Measurements from ENCODE around the gene IGF1R. TPM values are rescaled to one million over a fixed set of nuclear protein-coding genes. Genes with fewer than 3 reads are reported as not detected.

Gene IGF1R
- total RNA-seq, 2 donors from 2014 or later = 115 to 119 TPM

DNA sequence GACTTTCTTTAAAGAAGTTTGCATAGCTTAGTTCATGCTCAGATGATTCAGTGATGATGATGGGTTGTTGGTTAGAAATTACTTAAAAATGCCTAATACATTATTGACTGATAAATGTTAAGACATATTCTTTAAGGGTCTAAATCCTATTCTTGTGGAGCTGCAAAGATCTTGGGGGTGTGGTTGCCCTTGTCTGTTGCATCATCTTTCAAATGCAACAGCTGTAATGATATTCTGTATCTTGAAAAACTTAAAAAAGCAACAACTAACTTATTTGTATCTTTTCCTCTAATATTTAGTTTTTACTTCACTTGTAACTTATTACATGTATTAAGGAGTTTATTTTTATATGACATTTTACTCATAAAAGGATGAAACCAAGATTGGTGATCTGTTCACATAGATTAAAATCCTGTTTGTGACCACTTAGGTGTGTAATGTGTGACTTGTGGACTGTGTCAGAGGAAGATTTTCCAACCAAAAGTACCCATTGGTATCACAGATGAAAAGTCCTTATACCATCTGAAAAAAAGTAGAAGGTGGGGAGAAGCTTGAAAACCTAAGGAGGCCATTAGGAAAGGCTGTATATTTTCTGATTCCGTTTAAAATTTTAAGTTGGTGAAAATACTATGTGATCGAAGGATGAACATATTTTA, 142.8 kb downstream of the IGF1R start:
- Mint-ChIP-seq H3K4me3 (no peak overlapping the region), H3K36me3 (ENCODE audit: low read depth) (no peaks in the 10 kb centered on the region), H3K9me3 (no peaks in the 10 kb centered on the region), H3K4me1 (peaks cover 96% of the 10 kb centered on the region), H3K27ac (no peak overlapping the region), H3K27me3 (ENCODE audit: insufficient read depth) (no peaks in the 10 kb centered on the region)
- no peak overlapping the region for H3K27ac ChIP-seq (ENCODE audit: low read depth, low read length)
- TF ChIP-seq, protein P1, sequence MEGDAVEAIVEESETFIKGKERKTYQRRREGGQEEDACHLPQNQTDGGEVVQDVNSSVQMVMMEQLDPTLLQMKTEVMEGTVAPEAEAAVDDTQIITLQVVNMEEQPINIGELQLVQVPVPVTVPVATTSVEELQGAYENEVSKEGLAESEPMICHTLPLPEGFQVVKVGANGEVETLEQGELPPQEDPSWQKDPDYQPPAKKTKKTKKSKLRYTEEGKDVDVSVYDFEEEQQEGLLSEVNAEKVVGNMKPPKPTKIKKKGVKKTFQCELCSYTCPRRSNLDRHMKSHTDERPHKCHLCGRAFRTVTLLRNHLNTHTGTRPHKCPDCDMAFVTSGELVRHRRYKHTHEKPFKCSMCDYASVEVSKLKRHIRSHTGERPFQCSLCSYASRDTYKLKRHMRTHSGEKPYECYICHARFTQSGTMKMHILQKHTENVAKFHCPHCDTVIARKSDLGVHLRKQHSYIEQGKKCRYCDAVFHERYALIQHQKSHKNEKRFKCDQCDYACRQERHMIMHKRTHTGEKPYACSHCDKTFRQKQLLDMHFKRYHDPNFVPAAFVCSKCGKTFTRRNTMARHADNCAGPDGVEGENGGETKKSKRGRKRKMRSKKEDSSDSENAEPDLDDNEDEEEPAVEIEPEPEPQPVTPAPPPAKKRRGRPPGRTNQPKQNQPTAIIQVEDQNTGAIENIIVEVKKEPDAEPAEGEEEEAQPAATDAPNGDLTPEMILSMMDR (conservative IDR thresholded peaks at IDR 0.05) = no peak
- no peak for DNase-seq
- WGBS, 2 experiments (ENCODE audit: insufficient coverage in 1 of 2, insufficient read length in 1 of 2) = 92 to 100% methylated on average over 2 of the region's 2 CpGs
- H3K9me3 ChIP-seq (ENCODE audit: control insufficient read depth, low read length) = no peaks in the 10 kb centered on the region
- no peak overlapping the region for H3K4me3 ChIP-seq (ENCODE audit: low read length)
- H3K4me1 ChIP-seq (ENCODE audit: control insufficient read depth, insufficient read depth, low read length) = peaks cover 45% of the 10 kb centered on the region
- H3K9ac ChIP-seq (ENCODE audit: extremely low read depth, low read length, poor library complexity, severe bottlenecking) = no peak overlapping the region
- H3K36me3 ChIP-seq (ENCODE audit: control insufficient read depth, insufficient read depth, low read length) = no peaks in the 10 kb centered on the region
- no peaks in the 10 kb centered on the region for H3K27me3 ChIP-seq (ENCODE audit: control insufficient read depth, insufficient read depth, low read length, poor library complexity, severe bottlenecking)

GRCh38 chr15:98792117-98792516, 143.8 kb downstream of the IGF1R start:
- no peak overlapping the region for H3K27ac Mint-ChIP-seq
- H3K36me3 ChIP-seq (ENCODE audit: control insufficient read depth, insufficient read depth, low read length) = no peaks in the 10 kb centered on the region
- no peaks in the 10 kb centered on the region for H3K9me3 ChIP-seq (ENCODE audit: control insufficient read depth, low read length)
- H3K36me3 Mint-ChIP-seq (ENCODE audit: low read depth) = no peaks in the 10 kb centered on the region
- H3K4me1 Mint-ChIP-seq = peaks cover 96% of the 10 kb centered on the region
- TF ChIP-seq, protein P1 (conservative IDR thresholded peaks at IDR 0.05) = no peak
- H3K4me3 Mint-ChIP-seq = no peak overlapping the region
- H3K27me3 ChIP-seq (ENCODE audit: control insufficient read depth, insufficient read depth, low read length, poor library complexity, severe bottlenecking) = no peaks in the 10 kb centered on the region
- no peak for DNase-seq
- peaks cover 49% of the 10 kb centered on the region for H3K4me1 ChIP-seq (ENCODE audit: control insufficient read depth, insufficient read depth, low read length)
- no peak overlapping the region for H3K9ac ChIP-seq (ENCODE audit: extremely low read depth, low read length, poor library complexity, severe bottlenecking)
- H3K27ac ChIP-seq (ENCODE audit: low read depth, low read length) = no peak overlapping the region
- H3K4me3 ChIP-seq (ENCODE audit: low read length) = no peak overlapping the region
- no peaks in the 10 kb centered on the region for H3K9me3 Mint-ChIP-seq
- H3K27me3 Mint-ChIP-seq (ENCODE audit: insufficient read depth) = no peaks in the 10 kb centered on the region

- Histone ChIP-seq H3K27ac (ENCODE audit: low read depth, low read length) (no peak overlapping the region), H3K36me3 (ENCODE audit: control insufficient read depth, insufficient read depth, low read length) (no peaks in the 10 kb centered on the region), H3K4me3 (ENCODE audit: low read length) (peak overlapping the region; percentile 21), H3K9ac (ENCODE audit: extremely low read depth, low read length, poor library complexity, severe bottlenecking) (no peak overlapping the region), H3K27me3 (ENCODE audit: control insufficient read depth, insufficient read depth, low read length, poor library complexity, severe bottlenecking) (no peaks in the 10 kb centered on the region), H3K4me1 (ENCODE audit: control insufficient read depth, insufficient read depth, low read length) (peaks cover 39% of the 10 kb centered on the region), H3K9me3 (ENCODE audit: control insufficient read depth, low read length) (no peaks in the 10 kb centered on the region)
- no peak for DNase-seq
- Mint-ChIP-seq H3K4me1 (peaks cover 95% of the 10 kb centered on the region), H3K4me3 (no peak overlapping the region), H3K27me3 (ENCODE audit: insufficient read depth) (no peaks in the 10 kb centered on the region), H3K27ac (no peak overlapping the region), H3K9me3 (no peaks in the 10 kb centered on the region), H3K36me3 (ENCODE audit: low read depth) (no peaks in the 10 kb centered on the region)
- 89 to 96% methylated on average over 3 to 4 of the region's 4 CpGs for WGBS, 2 experiments (ENCODE audit: insufficient coverage in 1 of 2, insufficient read length in 1 of 2)
- TF ChIP-seq, protein P1 (conservative IDR thresholded peaks at IDR 0.05) = no peak
These were observed 145.9 kb downstream of the IGF1R start for GRCh38 chr15:98794211-98794610.
